ENCODE results near the gene FRMPD2.

FRMPD2 gene

DNA sequence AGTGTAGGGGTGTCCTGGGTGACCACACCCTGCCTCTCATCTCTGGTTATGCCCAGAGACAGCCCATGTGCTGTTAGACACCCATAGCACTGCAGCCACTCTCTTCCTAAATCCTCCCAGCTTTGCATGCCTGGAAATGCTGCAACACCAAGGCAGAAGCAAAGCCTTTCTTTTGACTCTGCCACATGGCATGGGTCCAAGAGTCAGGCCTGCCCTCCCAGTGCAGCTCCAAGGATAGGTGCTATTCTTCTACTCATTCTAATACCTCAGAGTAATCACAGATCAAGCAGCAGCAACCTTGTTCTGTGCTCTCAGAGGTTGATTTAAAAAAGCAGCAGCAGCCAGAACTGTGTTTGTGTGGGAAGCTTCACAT lies 23.4 kb downstream of the FRMPD2 start:
- Histone ChIP-seq H3K27me3 (ENCODE audit: insufficient read depth, low read length, poor library complexity) (no peaks in the 10 kb centered on the region), H3K27ac (ENCODE audit: low read length) (no peak overlapping the region), H3K79me2 (ENCODE audit: insufficient read depth, low read length) (no peaks in the 10 kb centered on the region), H3K4me1 (ENCODE audit: insufficient read depth, low read length) (no peaks in the 10 kb centered on the region), H3K9ac (ENCODE audit: low read depth, low read length) (no peak overlapping the region), H3K4me2 (ENCODE audit: insufficient read depth, low read length) (no peak overlapping the region), H2AFZ (ENCODE audit: low read depth, low read length) (no peak overlapping the region), H3K4me3 (ENCODE audit: low read depth in 1 of 2, low read length in 2 of 2) (no peak overlapping the region), H3K9me3 (ENCODE audit: insufficient read depth, low read length, severe bottlenecking) (no peaks in the 10 kb centered on the region), H3K36me3 (ENCODE audit: insufficient read depth, low read length) (no peaks in the 10 kb centered on the region), H4K20me1 (ENCODE audit: insufficient read depth, low read length) (no peaks in the 10 kb centered on the region)
- DNase-seq (no peak), ATAC-seq (ENCODE audit: insufficient read depth, low read depth) (no peak)
- TF ChIP-seq, protein P1, sequence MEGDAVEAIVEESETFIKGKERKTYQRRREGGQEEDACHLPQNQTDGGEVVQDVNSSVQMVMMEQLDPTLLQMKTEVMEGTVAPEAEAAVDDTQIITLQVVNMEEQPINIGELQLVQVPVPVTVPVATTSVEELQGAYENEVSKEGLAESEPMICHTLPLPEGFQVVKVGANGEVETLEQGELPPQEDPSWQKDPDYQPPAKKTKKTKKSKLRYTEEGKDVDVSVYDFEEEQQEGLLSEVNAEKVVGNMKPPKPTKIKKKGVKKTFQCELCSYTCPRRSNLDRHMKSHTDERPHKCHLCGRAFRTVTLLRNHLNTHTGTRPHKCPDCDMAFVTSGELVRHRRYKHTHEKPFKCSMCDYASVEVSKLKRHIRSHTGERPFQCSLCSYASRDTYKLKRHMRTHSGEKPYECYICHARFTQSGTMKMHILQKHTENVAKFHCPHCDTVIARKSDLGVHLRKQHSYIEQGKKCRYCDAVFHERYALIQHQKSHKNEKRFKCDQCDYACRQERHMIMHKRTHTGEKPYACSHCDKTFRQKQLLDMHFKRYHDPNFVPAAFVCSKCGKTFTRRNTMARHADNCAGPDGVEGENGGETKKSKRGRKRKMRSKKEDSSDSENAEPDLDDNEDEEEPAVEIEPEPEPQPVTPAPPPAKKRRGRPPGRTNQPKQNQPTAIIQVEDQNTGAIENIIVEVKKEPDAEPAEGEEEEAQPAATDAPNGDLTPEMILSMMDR (IDR thresholded peaks at IDR 0.05; ENCODE audit: borderline replicate concordance, extremely low read depth, low read length, poor library complexity, severe bottlenecking), result no peak
- no peak for TF ChIP-seq EZH2 (IDR thresholded peaks at IDR 0.05; ENCODE audit: borderline replicate concordance, low read depth, low read length, severe bottlenecking)

DNA sequence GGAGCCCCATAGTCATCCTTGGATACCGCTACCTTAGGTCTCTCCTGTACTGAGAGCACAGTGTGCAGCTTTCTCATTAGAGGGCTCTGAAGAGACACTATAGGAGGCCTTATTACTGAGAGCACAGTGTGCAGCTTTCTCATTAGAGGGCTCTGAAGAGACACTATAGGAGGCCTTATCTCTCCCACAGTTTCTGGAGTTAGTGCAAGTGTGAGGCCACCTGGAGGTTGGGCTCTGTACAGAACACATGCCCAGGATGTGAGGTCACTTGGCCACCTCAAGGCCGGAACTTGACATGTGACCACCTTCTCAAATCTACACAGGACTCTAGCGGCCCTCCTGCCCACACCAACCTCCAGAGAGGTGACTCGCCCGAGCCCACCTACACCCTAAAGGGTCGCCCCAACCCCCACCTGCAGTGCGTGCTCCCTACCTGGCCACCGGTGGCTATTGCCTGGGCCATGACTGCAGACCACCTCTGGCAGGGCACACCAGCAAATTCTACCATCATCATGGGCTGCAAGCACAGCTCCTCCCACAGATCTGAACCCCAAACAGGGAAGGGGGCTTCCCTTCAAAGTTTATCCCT lies 24.6 kb downstream of the FRMPD2 start:
- Histone ChIP-seq H3K27ac (ENCODE audit: low read length) (no peak overlapping the region), H2AFZ (ENCODE audit: low read depth, low read length) (no peak overlapping the region), H4K20me1 (ENCODE audit: insufficient read depth, low read length) (no peaks in the 10 kb centered on the region), H3K4me1 (ENCODE audit: insufficient read depth, low read length) (no peaks in the 10 kb centered on the region), H3K4me2 (ENCODE audit: insufficient read depth, low read length) (no peak overlapping the region), H3K27me3 (ENCODE audit: insufficient read depth, low read length, poor library complexity) (no peaks in the 10 kb centered on the region), H3K9ac (ENCODE audit: low read depth, low read length) (no peak overlapping the region), H3K79me2 (ENCODE audit: insufficient read depth, low read length) (no peaks in the 10 kb centered on the region), H3K36me3 (ENCODE audit: insufficient read depth, low read length) (no peaks in the 10 kb centered on the region), H3K4me3 (ENCODE audit: low read depth in 1 of 2, low read length in 2 of 2) (no peak overlapping the region), H3K9me3 (ENCODE audit: insufficient read depth, low read length, severe bottlenecking) (no peaks in the 10 kb centered on the region)
- ATAC-seq (ENCODE audit: insufficient read depth, low read depth) (peak; percentile 32; the same call in 1 of the 3 replicates), DNase-seq (peak; percentile 3)
- no peak for TF ChIP-seq EZH2 (IDR thresholded peaks at IDR 0.05; ENCODE audit: borderline replicate concordance, low read depth, low read length, severe bottlenecking)
- TF ChIP-seq, protein P1 (IDR thresholded peaks at IDR 0.05; ENCODE audit: borderline replicate concordance, extremely low read depth, low read length, poor library complexity, severe bottlenecking), result no peak

DNA sequence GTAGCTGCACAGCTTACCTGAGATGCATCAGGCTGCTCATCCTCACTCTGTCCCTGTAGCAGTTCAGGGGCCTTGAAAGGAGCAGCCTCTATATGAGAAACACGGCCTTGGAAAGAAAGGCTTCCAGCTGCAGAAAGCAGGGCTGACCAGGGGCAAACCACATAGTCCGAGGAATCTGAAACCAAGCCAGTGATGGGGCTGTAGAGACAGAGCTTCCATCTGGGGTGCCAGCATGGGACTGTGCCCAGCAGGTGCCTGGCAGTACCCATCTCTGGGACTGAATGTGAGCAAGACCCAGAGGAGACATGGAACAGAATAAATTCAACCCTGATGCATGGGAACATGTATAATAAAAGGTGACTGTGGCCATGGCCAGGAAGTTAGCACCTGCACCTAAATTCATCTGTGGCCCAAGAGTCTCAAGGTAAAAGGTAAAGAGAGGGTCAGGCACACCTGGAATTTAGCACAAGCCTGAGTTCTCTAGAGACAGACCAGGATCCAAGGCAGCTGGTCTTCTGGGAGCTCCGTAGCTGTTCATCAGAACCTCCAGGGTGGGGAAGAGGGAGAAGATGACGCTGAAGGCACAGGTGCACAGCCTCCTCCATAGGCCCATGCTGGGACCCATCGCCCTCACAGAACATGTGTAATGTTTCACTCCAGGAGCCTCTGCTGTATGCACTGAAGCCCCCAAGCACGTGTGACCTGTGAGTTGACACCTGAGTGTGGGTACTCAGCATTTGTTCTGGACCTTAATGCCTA lies 25.3 kb downstream of the FRMPD2 start:
- Histone ChIP-seq H2AFZ (ENCODE audit: low read depth, low read length) (no peak overlapping the region), H3K4me2 (ENCODE audit: insufficient read depth, low read length) (no peak overlapping the region), H3K27me3 (ENCODE audit: insufficient read depth, low read length, poor library complexity) (no peaks in the 10 kb centered on the region), H3K9me3 (ENCODE audit: insufficient read depth, low read length, severe bottlenecking) (no peaks in the 10 kb centered on the region), H3K4me3 (ENCODE audit: low read depth in 1 of 2, low read length in 2 of 2) (no peak overlapping the region), H4K20me1 (ENCODE audit: insufficient read depth, low read length) (no peaks in the 10 kb centered on the region), H3K27ac (ENCODE audit: low read length) (no peak overlapping the region), H3K79me2 (ENCODE audit: insufficient read depth, low read length) (no peaks in the 10 kb centered on the region), H3K4me1 (ENCODE audit: insufficient read depth, low read length) (no peaks in the 10 kb centered on the region), H3K36me3 (ENCODE audit: insufficient read depth, low read length) (no peaks in the 10 kb centered on the region), H3K9ac (ENCODE audit: low read depth, low read length) (no peak overlapping the region)
- no peak for TF ChIP-seq EZH2 (IDR thresholded peaks at IDR 0.05; ENCODE audit: borderline replicate concordance, low read depth, low read length, severe bottlenecking)
- TF ChIP-seq, protein P1 (IDR thresholded peaks at IDR 0.05; ENCODE audit: borderline replicate concordance, extremely low read depth, low read length, poor library complexity, severe bottlenecking), result no peak
- ATAC-seq (ENCODE audit: insufficient read depth, low read depth) (0 out of 3 replicates have a peak, but pooled peaks have one; percentile 34), DNase-seq (no peak)

Data from DND-41 (cell line).